ENCODE measurements around the gene FXYD3.
"Not testable (repeated sequence)": the region's sequence is repeated elsewhere in the genome, so short reads cannot be mapped to it uniquely, and the experiment has no call there.

FXYD3 gene

DNA sequence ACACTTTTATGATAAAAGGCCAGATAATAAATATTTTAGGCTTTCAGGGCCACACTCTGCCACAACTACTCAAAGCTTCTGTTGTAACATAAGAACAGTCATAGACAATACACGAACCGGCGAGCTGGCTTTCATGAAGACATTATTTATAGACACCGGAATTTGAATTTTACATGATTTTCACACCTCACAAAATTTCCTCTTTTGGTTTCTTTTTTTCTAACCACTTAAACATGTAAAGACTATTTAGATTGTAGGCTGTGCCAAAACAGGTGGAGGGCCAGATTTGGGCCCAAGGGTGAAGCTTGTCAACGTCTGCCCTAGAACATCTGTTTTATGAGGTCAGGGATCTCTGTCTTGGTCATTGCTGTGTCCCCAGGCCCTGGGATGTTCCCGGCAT is 29.7 kb upstream of the FXYD3 start:
- FAIRE-seq (no peak), DNase-seq (ENCODE audit: insufficient read length, low spot score) (no peak)

GRCh38 chr19:35086455-35086854 is 29.2 kb upstream of the FXYD3 start:
- FAIRE-seq (no peak), DNase-seq (ENCODE audit: insufficient read length, low spot score) (no peak)

DNA sequence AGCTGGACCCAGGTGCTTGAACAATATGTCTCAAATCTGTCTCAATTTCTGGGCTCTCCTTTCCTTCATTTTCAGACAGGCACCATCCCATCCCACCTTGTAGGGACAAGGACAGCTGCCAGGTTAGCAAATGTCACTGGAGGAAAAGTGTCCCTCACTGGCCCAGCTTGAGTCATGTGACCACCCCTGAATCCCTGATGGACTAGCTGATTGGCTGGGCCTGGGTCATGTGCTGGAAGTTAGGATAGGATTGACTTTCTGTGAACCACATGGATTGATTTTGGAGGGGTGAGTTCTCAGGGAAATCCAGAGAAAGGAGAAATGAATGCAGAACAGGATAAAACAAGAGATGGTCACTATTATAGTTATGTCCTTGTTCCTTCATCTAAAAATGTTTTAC is 28.2 kb upstream of the FXYD3 start:
- no peak for DNase-seq (ENCODE audit: insufficient read length, low spot score)
- FAIRE-seq, result no peak

GRCh38 chr19:35088131-35088913 is 27.3 kb upstream of the FXYD3 start:
- peak; percentile 87 for DNase-seq (ENCODE audit: insufficient read length, low spot score)

GRCh38 chr19:35089554-35089953 is 26.1 kb upstream of the FXYD3 start:
- DNase-seq (ENCODE audit: insufficient read length, low spot score) (no peak), FAIRE-seq (no peak)

More at GRCh38 chr19:35088131-35088913, 27.3 kb upstream of the FXYD3 start:
- FAIRE-seq, result peak; percentile 95

- no peak for DNase-seq (ENCODE audit: insufficient read length, low spot score)
- FAIRE-seq, result no peak
Measured at GRCh38 chr19:35090160-35090505, 25.5 kb upstream of the FXYD3 start.

DNA sequence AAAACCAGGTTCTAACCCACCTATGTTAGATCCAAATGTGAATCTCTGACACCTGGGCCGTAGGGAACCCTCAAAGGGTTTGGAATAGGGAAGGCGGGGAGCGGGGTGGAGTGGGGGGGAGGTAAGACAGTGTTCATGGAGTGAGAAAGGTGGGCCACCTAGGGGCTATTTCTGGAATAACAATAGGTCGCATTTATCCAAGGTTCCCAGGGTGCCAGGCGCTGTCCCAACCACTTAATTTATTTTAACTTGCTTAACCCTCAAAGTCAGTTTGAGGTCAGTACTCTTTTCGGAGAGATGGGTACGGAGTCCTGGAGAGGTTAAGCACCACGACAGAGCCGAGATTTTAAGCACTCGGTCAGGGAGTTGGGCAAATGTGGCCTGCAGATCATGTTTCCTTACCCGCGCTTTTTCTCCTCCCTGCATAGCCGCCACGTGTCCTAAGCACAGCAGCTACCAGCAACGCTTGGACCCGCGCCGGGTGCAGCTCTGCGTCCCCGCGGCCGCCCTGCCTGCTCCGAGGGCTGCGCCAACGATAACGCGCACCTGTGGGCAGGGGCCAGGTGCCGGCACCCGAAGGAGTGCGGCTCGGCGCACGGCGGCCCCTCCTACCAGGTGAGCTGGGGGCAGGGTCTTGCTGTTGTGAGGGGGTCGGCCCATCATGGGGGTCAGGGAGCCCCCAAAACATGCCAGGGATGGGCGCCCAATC is 25.0 kb upstream of the FXYD3 start:
- DNase-seq (ENCODE audit: insufficient read length, low spot score) (peak; percentile 79), FAIRE-seq (no peak)

GRCh38 chr19:35093430-35093829 is 22.2 kb upstream of the FXYD3 start:
- FAIRE-seq (no peak), DNase-seq (ENCODE audit: insufficient read length, low spot score) (no peak)

GRCh38 chr19:35093941-35094647 is 21.5 kb upstream of the FXYD3 start:
- FAIRE-seq, result no peak
- DNase-seq (ENCODE audit: insufficient read length, low spot score), result no peak

GRCh38 chr19:35094656-35095055 is 21.0 kb upstream of the FXYD3 start:
- no peak for FAIRE-seq

DNA sequence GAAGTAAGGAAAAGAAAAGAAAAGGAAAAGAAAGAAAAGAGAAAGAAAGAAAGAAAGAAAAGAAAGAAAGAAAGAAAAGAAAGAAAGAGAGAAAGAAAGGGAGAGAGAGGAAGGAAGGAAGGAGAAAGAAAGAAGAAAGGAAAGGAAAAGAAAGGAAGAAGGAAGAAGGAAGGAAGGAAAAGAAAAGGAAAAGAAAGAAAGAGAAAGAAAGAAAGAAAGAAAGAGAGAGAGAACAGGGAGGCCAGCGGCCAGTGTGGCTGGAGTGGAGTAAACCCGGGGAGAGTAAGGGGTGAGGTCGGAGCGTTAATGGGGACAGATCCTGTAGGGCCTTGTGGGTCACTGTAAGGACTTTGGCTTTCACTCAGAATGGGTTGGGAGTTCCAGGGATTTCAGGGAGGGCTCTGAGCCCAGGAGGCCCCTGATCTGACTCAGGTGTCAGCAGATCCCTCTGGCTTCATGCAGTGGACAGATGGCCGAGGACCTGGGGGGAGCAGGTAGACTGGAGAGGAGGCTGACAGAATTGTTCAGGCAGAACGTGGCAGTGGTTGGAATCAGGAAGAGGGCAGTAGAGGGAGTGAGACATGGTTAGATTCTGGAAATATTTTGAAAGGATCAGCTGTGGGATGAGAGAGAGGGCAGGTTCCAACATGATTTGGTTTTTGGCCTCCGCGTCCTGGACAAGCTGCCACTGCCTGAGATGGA is 19.8 kb upstream of the FXYD3 start:
- no peak for FAIRE-seq
- DNase-seq (ENCODE audit: insufficient read length, low spot score), result no peak

More at GRCh38 chr19:35094656-35095055, 21.0 kb upstream of the FXYD3 start:
- DNase-seq (ENCODE audit: insufficient read length, low spot score), result no peak

GRCh38 chr19:35098413-35099049 is 17.1 kb upstream of the FXYD3 start:
- DNase-seq (ENCODE audit: insufficient read length, low spot score), result no peak
- FAIRE-seq, result no peak

- FAIRE-seq (no peak), DNase-seq (ENCODE audit: insufficient read length, low spot score) (no peak)
Measured at GRCh38 chr19:35099155-35099896, 16.3 kb upstream of the FXYD3 start.

GRCh38 chr19:35099897-35100275 is 15.7 kb upstream of the FXYD3 start:
- DNase-seq (ENCODE audit: insufficient read length, low spot score) (no peak), FAIRE-seq (no peak)

- no peak for DNase-seq (ENCODE audit: insufficient read length, low spot score)
- no peak for FAIRE-seq
Measured at GRCh38 chr19:35100588-35101533, 14.8 kb upstream of the FXYD3 start.

DNA sequence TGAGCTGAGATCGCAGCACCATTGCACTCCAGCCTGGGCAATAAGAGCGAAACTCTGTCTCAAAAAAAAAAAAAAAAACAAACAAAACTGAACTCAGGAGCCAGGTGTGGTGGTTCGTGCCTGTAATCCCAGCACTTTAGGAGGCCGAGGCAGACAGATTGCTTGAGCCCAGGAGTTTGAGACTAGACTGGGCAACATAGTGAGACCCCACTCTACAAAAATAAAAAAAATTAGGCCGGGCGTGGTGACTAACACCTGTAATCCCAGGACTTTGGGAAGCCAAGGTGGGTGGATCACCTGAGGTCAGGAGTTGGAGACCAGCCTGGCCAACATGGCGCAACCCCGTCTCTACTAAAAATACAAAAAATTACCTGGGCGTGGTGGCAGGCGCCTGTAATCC is 13.7 kb upstream of the FXYD3 start:
- FAIRE-seq; DNase-seq (ENCODE audit: insufficient read length, low spot score): not testable (repeated sequence)

- not testable (repeated sequence) for FAIRE-seq; DNase-seq (ENCODE audit: insufficient read length, low spot score)
Measured at GRCh38 chr19:35103614-35104013, 12.0 kb upstream of the FXYD3 start.

DNA sequence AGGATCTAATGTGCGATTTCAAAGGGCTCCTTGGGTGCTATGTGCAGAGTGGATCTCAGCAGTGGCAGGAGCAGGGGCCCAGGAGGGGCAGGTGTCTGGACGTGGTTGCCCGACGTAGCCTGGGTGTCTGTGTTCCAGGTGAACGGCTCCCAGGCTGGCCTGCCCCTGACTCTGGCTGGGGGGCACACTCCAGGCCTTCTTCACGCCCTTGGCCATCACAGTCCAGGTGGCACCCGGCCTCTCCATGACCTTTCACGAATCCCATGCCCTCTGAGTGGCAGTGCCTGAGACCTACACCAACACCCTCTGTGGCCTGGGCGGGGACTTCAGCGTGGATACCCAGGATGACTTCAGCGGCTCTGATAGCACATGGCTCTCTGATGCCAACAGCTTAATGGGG is 11.3 kb upstream of the FXYD3 start:
- DNase-seq (ENCODE audit: insufficient read length, low spot score), result no peak
- FAIRE-seq, result no peak

- FAIRE-seq (no peak), DNase-seq (ENCODE audit: insufficient read length, low spot score) (no peak)
Measured at GRCh38 chr19:35105047-35105410, 10.6 kb upstream of the FXYD3 start.

Data from HTR-8/SVneo (cell line).